ENCODE data around the gene UBR1. TPM values are rescaled to one million over a fixed set of nuclear protein-coding genes. Genes with fewer than 3 reads are reported as not detected.

Gene UBR1
- total RNA-seq, 4 donors from 2014 or later: 21.3 to 40.7 (median 28.7) TPM

DNA sequence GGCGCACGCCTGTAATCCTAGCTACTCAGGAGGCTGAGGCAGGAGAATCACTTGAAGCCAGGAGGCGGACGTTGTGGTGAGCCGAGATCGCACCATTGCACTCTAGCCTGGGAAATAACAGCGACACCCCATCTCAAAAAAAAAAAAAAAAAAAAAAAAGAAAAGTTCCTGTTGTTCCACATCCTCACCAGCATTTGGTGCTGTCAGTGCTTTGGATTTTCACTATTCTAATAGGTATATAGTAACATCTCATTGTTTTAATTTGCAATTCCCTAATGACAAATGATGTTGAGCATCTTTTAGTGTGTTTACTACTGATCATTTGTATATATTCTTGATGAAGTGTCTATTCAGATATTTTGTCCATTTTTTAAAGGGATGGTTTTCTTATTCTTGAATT, 24.6 kb downstream of the UBR1 start:
- H3K36me3 ChIP-seq: peaks cover 0 to 67% (median 43%) of the 10 kb centered on the region in 4 donors
- intact Hi-C loops (cut with DNase I): no loop called here

DNA sequence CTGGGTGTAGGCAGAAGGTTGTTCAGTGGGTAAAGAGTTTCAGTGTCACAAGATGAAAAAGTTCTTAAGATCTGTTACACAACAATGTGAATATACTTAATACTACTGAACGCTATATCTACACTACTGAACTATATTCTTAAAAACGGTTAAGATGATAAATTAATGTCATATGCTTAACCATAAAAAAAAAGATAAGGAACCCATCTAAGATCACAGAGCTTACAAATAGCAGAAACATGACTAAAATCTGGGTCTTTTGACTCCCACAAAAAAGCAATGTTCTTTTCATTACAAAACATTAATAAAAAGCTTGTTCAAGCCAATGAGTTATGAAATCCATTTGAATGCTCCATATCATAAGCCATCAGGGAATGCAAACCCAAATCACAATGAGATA, 34.4 kb downstream of the UBR1 start:
- Histone ChIP-seq H3K4me1 (no peaks in the 10 kb centered on the region), H3K27me3 (no peaks in the 10 kb centered on the region), H3K9me3 (no peaks in the 10 kb centered on the region), H3K4me3 (no peak overlapping the region), H3K36me3 (peaks cover 18 to 80% (median 48%) of the 10 kb centered on the region in 4 donors), H3K27ac (replicated peaks in 1 of 4) (no peak overlapping the region)
- WGBS: 83% methylated on average over 2 of the region's 2 CpGs
- TF ChIP-seq EP300 (IDR thresholded peaks at IDR 0.05) (no peak), POLR2AphosphoS5 (IDR thresholded peaks at IDR 0.05) (no peak), POLR2A (IDR thresholded peaks at IDR 0.05; ENCODE audit: low read depth) (no peak)
- TF ChIP-seq, protein P1, sequence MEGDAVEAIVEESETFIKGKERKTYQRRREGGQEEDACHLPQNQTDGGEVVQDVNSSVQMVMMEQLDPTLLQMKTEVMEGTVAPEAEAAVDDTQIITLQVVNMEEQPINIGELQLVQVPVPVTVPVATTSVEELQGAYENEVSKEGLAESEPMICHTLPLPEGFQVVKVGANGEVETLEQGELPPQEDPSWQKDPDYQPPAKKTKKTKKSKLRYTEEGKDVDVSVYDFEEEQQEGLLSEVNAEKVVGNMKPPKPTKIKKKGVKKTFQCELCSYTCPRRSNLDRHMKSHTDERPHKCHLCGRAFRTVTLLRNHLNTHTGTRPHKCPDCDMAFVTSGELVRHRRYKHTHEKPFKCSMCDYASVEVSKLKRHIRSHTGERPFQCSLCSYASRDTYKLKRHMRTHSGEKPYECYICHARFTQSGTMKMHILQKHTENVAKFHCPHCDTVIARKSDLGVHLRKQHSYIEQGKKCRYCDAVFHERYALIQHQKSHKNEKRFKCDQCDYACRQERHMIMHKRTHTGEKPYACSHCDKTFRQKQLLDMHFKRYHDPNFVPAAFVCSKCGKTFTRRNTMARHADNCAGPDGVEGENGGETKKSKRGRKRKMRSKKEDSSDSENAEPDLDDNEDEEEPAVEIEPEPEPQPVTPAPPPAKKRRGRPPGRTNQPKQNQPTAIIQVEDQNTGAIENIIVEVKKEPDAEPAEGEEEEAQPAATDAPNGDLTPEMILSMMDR (IDR thresholded peaks at IDR 0.05): no peak
- no peak for DNase-seq (ENCODE audit: extremely low spot score)
- intact Hi-C loops (cut with DNase I): no loop called here

More for the DNA sequence above, 24.6 kb downstream of the UBR1 start:
- Histone ChIP-seq H3K4me3 (no peak overlapping the region), H3K4me1 (peaks cover 0 to 19% (median 12%) of the 10 kb centered on the region in 4 donors), H3K9me3 (no peaks in the 10 kb centered on the region), H3K27me3 (no peaks in the 10 kb centered on the region), H3K27ac (replicated peaks in 1 of 4) (no peak overlapping the region)
- 97% methylated on average over 7 of the region's 7 CpGs for WGBS
- no peak for DNase-seq (ENCODE audit: extremely low spot score)
- TF ChIP-seq EP300 (IDR thresholded peaks at IDR 0.05) (no peak), POLR2A (IDR thresholded peaks at IDR 0.05; ENCODE audit: low read depth) (no peak), POLR2AphosphoS5 (IDR thresholded peaks at IDR 0.05) (no peak)
- TF ChIP-seq, protein P1 (IDR thresholded peaks at IDR 0.05): no peak

DNA sequence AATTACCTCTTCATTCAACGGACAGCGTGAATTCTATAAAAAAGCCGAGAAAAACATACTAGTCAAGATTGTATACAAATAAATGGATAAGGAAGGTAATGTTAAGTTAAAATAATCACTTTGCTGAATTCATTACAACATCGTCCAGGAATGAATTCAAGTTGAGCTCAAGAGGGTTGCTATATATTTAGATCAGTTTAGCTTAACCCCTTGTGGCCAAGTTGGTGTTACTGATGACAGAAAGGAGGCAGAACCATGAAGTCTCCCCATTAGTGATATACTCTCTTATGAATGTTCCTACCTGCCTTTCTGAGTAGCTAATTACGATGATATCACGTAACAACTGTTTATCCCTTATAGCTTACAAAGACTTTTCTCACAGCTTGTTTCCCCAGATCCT, 34.9 kb downstream of the UBR1 start:
- DNase-seq (ENCODE audit: extremely low spot score): no peak
- TF ChIP-seq, protein P1 (IDR thresholded peaks at IDR 0.05): no peak
- TF ChIP-seq POLR2AphosphoS5 (IDR thresholded peaks at IDR 0.05): no peak
- TF ChIP-seq EP300 (IDR thresholded peaks at IDR 0.05): no peak
- TF ChIP-seq POLR2A (IDR thresholded peaks at IDR 0.05; ENCODE audit: low read depth): no peak
- Histone ChIP-seq H3K27me3 (no peaks in the 10 kb centered on the region), H3K4me3 (no peak overlapping the region), H3K27ac (replicated peaks in 1 of 4) (no peak overlapping the region), H3K4me1 (no peaks in the 10 kb centered on the region), H3K9me3 (no peaks in the 10 kb centered on the region), H3K36me3 (peaks cover 18 to 86% (median 51%) of the 10 kb centered on the region in 4 donors)
- WGBS: 90% methylated on average over 6 of the region's 6 CpGs
- intact Hi-C loops (cut with DNase I): no loop called here

DNA sequence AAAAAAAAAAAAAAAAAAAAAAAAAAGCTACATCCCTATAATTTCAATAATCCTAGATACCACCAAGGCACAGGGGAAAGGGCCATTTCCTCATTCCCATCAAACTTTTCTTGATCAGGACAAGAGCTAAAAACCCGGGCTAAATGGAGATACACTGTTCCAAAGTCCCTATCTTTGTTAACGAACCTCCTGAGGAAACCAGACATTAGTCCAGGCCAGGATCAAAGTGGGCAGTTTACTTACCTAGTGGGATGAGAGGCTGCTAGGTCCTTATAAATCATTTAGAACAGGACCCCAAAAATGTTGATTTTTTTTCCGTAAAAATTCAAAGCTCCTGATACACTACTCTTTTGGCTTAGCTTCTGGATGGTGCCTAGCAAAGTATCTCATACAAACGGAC, 35.6 kb downstream of the UBR1 start:
- intact Hi-C loops (cut with DNase I): no loop called here
- WGBS: 92% methylated on average over 4 of the region's 4 CpGs
- H3K4me3 ChIP-seq: no peak overlapping the region
- H3K36me3 ChIP-seq: peaks cover 18 to 92% (median 55%) of the 10 kb centered on the region in 4 donors
- H3K4me1 ChIP-seq: no peaks in the 10 kb centered on the region
- DNase-seq (ENCODE audit: extremely low spot score): no peak
- no peaks in the 10 kb centered on the region for H3K27me3 ChIP-seq
- H3K9me3 ChIP-seq: no peaks in the 10 kb centered on the region
- TF ChIP-seq EP300 (IDR thresholded peaks at IDR 0.05): no peak
- TF ChIP-seq, protein P1 (IDR thresholded peaks at IDR 0.05): no peak
- no peak for TF ChIP-seq POLR2A (IDR thresholded peaks at IDR 0.05; ENCODE audit: low read depth)
- TF ChIP-seq POLR2AphosphoS5 (IDR thresholded peaks at IDR 0.05): no peak
- no peak overlapping the region for H3K27ac ChIP-seq (replicated peaks in 1 of 4)
